Chondrocyte (in vitro differentiated cells): ENCODE data around the gene RTP1. TPM values are rescaled to one million over a fixed set of nuclear protein-coding genes. Genes with fewer than 3 reads are reported as not detected.

Experiments
- DNase-seq: peaks from one replicate; pipeline ENCODE4 v3.0.0; 2021; ENCODE audit warnings: mixed read lengths, low spot score
- H3K27ac Mint-ChIP-seq: one replicate; pipeline ENCODE4 v1.8.0; 2021; ENCODE audit warnings: mild to moderate bottlenecking, moderate library complexity, mixed read lengths; ENCODE audit not compliant: unreplicated experiment
- H3K27me3 Mint-ChIP-seq: 2 replicates; pipeline ENCODE4 v1.8.0; 2021; ENCODE audit warnings: low read depth, mixed read lengths
- H3K36me3 Mint-ChIP-seq: 2 replicates; pipeline ENCODE4 v1.8.0; 2021; ENCODE audit warnings: low read depth, mixed read lengths
- H3K4me1 Mint-ChIP-seq: 2 replicates; pipeline ENCODE4 v1.8.0; 2021; ENCODE audit warnings: low read depth, mild to moderate bottlenecking, mixed read lengths
- H3K4me3 Mint-ChIP-seq: one replicate; pipeline ENCODE4 v1.8.0; 2021; ENCODE audit warnings: mild to moderate bottlenecking, moderate library complexity, mixed read lengths; ENCODE audit not compliant: unreplicated experiment
- H3K9me3 Mint-ChIP-seq: 2 replicates; pipeline ENCODE4 v1.8.0; 2021; ENCODE audit warnings: low read depth, mixed read lengths
- total RNA-seq: library from RNA; stranded (reverse); gene quantifications from 3 replicates; pipeline ENCODE4 v1.2.1, GENCODE V29; 2021
- TF ChIP-seq, protein P1 (sequence below): fragments of 200-600 bp; sonication (generic); IDR thresholded peaks from 2 replicates; pipeline ENCODE4 v1.5.0; 2021; ENCODE audit warnings: antibody characterized with exemption, mild to moderate bottlenecking, moderate library complexity

RTP1 gene
- total RNA-seq, 1 donor from 2014 or later, result not detected

DNA sequence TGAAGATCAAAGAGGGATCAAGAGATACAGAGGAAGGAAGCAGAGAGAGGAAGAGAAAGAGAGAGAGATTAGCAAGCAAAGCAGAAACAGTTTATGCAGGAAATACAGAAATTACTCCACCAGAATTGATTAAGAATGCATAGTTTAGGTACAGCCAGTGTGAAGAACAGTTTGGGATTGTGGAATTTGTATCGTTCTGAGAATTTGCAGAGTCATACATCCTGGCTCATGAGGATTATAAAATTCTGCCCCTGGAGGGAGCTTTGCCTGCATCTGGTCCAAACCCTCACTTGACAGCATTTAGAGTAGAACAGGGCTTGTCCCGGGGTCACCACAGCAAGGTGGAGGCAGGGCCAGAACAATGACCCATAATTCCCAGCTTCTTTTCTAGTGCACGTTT is 50.1 kb downstream of the RTP1 start:
- DNase-seq, result no peak
- no peaks in the 10 kb centered on the region for H3K4me1 Mint-ChIP-seq
- no peaks in the 10 kb centered on the region for H3K27me3 Mint-ChIP-seq
- H3K9me3 Mint-ChIP-seq, result no peaks in the 10 kb centered on the region
- no peak overlapping the region for H3K27ac Mint-ChIP-seq
- H3K4me3 Mint-ChIP-seq, result no peak overlapping the region
- H3K36me3 Mint-ChIP-seq, result peaks cover 2% of the 10 kb centered on the region
- TF ChIP-seq, protein P1, sequence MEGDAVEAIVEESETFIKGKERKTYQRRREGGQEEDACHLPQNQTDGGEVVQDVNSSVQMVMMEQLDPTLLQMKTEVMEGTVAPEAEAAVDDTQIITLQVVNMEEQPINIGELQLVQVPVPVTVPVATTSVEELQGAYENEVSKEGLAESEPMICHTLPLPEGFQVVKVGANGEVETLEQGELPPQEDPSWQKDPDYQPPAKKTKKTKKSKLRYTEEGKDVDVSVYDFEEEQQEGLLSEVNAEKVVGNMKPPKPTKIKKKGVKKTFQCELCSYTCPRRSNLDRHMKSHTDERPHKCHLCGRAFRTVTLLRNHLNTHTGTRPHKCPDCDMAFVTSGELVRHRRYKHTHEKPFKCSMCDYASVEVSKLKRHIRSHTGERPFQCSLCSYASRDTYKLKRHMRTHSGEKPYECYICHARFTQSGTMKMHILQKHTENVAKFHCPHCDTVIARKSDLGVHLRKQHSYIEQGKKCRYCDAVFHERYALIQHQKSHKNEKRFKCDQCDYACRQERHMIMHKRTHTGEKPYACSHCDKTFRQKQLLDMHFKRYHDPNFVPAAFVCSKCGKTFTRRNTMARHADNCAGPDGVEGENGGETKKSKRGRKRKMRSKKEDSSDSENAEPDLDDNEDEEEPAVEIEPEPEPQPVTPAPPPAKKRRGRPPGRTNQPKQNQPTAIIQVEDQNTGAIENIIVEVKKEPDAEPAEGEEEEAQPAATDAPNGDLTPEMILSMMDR, result no peak

Other genes starting within 250 kb of the RTP1 start
- gene RPL39L, start 58.0 kb upstream of the RTP1 start, total RNA-seq, result 15.8 to 18.9 TPM (median 17.4 TPM) in 3 replicates
- gene MASP1, start 94.3 kb downstream of the RTP1 start, total RNA-seq, result 0.34 to 2.0 TPM (median 0.92 TPM) in 3 replicates
- gene RTP4, start 170.9 kb downstream of the RTP1 start, total RNA-seq, result not detected in 3 replicates